GM18870 (cell line): Measurements from ENCODE around the gene ADAMTS14.
"Not testable (repeated sequence)": the region's sequence is repeated elsewhere in the genome, so short reads cannot be mapped to it uniquely, and the experiment has no call there.

Experiments used
- ATAC-seq: cut with Tn5 transposase; IDR thresholded peaks from one replicate; pipeline ENCODE4 v1.9.1; 2021; ENCODE audit warnings: moderate library complexity; ENCODE audit not compliant: unreplicated experiment

Gene ADAMTS14

DNA sequence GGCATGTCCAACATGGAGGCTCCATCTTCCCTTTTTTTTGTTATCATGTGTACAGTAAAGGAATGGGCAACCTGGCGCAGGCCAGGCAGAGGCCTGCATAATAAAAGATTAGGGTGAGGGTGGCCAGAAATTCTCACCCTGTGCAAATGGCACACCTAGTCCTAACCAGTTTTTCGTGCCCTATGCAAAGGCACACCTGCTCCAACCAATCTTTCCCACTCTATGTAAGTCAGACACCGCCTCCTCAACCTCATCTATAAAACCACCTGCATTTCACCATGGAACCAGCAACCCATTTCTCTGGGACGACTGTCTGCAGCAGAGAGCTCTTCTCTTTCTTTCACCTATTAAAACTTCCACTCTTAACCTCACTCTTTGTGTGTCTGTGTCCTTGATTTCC lies 96.8 kb downstream of the ADAMTS14 start:
- no peak for ATAC-seq

DNA sequence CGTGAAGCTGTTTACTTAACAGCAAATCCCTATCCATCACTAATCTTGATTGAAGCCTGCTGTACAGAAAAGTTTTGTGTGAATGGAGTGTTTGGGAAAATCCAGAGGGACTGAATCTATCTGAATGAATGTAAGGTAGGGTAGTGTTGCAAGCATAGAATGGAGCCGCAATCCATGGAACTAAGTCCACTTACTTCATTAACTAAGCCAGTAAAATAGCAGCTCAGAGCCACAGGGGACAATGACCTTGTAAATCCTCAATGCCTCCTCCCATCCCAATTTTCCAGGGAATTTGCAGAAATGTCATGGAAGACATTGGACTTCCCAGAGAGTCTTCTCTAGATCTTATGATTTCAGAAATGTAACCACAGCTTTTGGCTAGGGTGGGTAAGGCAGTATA lies 97.7 kb downstream of the ADAMTS14 start:
- ATAC-seq = no peak

DNA sequence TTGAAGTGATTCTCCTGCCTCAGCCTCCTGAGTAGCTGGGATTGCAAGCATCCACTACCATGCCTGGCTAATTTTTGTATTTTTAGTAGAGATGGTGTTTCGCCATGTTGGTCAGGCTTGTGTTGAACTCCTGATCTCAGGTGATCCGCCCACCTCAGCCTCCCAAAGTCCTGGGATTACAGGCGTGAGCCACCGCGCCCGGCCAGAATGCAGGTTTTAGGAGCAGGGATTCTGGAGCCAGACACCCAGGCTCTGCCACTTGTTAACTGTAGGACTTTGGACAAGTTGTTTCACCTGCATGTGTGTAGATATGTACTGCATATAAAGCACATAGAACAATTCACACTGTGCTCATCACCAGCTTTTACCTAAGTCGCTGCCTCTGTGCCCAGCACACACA lies 98.2 kb downstream of the ADAMTS14 start:
- not testable (repeated sequence) for ATAC-seq

DNA sequence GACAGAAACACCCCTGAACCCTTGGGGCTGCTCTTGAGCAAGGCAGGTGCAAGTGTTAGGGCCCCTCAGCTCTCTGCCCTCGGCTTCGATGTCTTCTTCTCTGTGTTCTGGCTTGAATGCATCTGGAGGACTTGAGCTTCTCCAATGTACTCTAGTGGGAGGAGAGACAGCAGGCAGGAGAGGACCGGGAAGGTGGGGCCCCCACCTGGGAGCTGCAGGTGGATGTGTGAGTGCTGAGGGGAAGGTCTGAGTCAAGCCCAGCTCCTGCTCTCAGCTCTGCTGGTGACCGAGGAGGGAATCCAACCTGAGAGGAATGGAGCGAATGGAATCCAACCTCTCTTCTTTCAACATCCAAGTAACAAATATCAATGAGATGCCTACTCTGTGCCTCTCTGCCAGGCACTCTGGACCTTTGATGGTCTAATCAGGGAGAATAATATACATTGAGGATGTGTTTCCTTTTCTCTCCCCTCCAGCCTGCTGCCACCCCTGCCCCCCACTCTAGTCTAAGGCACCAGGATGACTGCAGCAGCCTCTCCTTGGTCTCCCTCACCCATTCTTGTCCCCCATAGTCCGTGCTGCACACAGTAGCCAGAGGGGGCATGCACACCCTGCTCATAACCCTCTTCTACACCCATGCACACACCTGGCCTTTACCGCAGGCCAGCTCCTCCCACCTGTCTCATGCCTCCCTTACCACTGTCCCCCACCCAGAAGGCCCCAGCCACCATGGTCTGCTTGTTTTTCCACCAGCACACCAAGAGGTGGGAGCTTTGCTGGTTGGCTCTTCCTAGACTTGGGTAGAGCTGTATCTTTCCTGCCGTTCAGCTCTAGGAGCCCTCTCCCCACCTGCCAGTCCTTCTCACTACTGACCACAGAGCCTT lies 99.2 kb downstream of the ADAMTS14 start:
- no peak for ATAC-seq

DNA sequence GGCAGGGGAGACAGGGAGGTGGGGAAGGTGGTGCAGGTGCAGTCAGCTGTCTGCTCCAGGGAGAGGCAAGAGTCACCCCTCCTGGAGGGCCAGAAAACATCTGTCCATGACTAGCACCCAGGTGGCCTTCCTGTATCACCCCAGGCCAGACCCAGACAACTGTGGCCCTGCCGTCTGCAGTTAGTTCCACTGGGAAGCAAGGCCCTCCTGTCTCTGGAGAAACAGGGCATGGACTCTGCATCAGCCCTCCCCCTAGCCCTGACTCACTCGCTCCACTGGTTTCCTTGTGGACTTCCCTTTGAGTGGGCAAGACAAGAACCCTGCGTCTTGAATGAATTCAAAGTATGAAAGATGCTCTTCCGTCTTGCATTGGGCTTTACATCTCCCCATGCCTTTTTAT lies 100.3 kb downstream of the ADAMTS14 start:
- ATAC-seq = no peak

DNA sequence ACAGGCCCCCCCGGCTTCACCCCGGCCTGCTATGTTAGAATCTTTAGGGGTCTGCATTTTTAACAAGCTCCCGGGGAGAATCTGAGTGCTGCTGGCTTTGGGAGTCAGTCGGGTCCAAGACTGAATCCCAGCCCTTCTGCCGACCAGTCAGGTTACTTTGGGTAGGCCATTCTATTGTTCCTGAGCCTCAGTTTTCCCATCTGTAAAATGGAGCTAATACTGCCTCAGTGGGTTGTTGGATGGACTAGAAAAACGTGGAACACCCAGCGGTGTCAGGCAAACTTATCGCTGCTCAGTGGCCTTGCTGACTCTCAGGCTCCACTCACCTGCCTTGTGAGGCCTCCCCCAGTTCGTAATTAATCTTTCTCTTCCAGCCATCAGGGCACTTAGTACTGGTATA lies 101.2 kb downstream of the ADAMTS14 start:
- ATAC-seq = no peak

DNA sequence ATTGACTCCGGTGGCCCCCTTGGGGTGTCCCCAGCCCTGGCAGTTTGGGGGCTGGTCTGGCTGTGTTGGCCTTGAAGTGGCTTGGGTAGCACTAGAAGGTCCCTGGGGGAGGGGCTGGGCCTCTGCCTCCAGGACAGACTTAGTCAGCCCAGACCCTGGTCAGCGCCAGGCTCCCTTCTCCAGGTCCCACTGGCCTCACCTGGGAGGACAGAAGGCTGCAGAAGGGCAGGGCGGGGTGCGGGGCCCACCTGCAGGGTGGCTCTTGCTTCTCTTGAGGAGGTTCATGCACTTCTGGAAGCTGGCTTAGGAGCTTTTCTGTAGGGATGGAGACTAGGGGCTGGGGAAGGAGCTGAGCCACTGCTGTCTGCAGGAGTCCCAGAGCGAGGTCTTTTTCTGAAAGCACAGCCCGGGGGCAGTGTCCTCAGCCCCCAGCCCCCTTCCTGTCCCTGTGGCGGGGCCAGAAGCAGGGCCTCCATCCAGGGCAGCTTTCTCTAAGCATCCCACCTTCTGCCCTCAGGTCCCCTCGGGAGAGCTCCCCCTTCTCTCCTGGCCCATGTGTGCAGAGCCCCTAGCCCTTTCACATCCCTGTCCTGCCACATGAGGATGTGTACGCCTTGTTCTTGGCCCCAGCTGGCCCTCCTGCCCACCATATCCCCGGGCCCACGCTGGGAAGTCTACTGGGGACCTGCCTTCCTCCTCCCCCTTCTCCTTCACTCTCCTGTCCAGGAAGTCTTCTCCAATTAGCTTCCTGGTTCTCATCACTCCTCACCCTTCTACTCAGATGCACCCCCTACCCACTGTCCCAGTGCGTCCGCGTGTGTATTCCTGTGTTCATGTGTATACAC lies 101.9 kb downstream of the ADAMTS14 start:
- ATAC-seq = no peak

DNA sequence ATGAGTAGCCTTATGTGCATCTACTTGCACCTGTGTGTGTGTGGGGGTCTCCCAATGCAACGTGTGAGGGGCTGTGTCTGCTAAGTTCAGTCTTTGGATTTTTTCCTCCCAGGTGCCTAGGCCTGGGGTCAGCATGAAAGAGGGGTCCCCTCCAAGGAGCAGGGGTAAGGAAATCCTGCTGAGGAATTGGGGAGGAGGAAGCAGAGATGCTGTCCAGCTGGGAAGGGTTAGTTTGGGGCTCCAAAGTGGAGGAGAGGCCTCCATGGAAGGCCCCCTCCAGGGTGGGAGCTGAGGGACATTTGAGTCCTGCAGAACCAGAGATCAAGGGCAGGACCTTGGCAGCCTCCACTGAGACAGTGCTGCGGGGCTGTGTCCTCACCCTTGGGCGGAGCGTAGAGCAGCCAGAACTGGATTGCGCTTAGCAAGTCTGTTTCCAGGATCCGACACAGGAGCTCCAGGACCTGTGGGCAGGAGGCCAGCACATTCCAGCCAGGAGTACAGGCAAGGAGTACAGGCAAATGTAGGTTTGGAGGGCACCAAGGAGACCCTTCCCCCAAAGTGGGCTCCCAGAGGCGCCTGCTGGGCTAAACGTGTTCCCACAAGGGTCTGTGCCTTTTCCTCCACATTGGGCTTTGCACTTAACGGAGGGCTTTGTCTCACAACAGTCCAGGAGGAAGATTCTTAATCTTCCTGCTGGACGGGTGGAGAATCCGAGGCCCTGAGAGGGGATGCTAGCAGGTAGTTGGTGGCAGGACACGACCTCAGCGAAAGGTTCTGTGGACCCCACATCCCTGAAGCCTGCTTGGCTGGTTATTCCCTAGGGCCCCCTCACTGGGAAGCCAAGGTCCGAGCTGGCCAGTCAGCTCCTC lies 102.7 kb downstream of the ADAMTS14 start:
- ATAC-seq = no peak

DNA sequence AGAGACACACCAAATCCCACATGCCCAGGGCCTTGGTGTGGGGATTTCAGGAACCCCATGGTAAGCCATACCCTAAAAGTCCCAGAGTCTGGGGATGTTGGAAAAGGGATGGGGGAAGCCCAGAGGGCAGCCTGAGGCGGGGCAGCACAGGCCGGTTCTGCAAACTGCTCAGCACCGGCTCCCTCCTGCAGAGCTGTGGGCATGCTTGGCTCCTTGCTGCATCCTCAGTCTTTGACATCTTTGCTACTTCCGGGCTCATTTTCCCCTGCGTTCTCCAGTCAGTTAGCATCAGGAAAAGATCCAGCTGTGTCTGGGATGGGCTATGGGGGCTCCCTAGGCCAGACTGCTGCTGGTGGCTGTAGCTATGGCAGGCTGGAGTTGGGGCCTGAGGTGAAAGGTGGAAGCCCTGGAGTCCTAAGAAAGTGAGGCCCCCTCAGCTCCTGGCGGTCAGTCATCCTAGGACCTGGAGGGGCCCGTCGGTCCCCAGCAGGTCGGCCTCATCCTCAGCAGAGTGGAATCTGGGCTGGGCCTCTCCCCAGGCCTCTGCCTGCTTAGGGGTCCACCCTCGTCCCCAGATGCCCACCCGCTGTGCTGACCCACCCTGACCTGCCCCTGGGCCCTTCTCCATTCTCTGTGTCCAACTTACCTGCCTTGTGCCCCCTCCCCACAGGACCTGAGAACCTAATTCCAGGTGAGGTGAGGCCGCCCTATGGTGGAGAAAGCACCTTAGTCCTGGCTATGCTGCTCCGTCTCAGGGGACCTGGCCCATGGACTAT lies 103.6 kb downstream of the ADAMTS14 start:
- no peak for ATAC-seq

DNA sequence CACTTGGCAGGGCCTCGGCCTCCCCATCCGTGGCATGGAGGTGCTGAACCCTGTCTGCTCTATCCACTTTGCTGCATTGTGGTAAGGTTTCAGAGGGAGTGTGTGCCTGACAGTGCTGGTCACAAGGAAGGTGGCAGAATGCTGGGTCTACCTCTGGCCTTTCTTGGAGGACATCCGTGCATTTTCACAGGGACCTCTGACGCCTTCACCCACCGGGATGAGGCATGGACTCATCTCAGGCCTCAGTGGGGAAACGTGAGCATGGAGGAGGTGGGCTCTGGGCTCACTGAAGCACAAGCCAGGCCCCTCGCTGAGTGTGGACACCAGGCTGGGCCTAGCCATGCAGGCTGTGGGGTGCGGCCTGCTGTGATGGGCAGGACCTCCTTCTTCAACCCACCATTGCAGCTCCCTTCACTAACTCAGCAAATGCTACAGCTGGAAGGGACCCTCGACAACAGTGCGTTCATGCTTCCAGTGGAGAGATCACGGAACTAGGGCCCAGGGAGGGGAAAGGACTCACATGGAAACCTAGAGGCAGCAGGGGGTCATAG lies 104.2 kb downstream of the ADAMTS14 start:
- no peak for ATAC-seq

DNA sequence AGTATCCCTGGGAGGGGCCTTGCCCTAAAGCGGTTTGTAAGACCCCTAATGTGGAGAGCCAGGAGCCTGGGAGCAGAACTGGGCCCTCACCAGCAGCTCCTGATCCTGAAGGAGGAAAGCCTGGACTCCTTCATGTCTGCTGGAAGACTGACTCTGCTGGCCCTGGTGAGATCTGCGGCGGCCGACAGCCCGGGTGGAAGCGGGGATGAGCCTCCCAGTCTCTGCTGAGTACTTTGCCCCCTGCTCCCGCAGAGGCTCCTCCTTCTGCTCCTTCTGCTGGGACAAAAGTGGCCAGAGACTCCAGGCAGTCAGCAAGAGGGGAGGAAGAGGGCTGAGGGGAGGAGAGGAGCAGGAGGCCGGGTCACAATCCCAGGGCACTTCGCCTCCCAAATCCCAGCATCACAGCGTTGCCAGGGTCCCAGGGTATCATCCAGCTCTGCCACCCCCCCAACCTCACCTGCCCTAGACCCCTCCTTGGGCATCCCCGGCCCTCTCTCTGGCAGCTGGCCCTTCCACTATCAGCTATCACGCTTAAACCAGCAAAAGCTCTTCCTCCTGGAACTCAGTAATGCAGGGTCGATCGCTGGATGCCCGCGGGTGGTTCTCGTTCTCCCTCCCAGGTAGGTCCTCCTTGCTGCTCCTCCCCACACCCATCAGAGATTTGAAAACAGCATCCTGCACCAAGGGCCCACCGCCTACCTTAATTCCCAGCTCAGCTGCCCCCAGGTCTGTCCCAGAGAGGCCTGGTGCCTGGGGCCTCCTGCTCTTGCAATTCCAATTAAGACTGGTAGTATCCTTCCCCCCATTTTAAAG lies 105.0 kb downstream of the ADAMTS14 start:
- no peak for ATAC-seq

DNA sequence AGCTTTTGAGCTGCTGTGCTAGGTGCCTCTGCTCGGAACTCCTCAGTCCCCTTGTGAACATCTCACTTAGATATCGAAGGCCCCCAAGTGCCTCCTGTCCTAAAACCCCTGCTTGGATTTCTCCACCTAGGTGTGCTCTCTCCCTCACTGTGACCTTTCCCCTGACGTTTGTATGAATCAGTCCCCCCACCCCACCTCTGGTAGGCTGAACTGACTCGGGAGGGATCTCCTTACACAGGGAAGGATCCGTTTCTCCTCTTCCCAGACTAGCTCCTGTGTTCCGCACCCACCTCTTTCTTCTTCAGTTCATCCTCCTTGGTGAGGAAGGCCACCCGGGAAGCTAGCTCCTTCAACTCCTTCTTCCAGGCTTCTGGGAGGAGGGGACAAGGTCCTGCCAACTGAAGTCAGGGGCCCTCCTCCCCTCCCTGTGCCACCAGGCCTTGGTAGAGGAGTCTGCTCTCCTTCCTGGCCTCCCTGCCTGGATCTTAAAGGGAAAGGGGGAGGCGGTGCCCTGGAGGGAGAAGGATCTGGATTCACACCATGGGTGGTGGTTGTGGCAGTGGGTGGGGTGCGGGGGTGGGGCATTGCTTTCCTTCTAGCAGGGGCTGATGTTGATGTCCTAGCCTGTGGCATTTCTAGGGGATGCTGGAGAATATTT lies 106.1 kb downstream of the ADAMTS14 start:
- ATAC-seq = no peak

DNA sequence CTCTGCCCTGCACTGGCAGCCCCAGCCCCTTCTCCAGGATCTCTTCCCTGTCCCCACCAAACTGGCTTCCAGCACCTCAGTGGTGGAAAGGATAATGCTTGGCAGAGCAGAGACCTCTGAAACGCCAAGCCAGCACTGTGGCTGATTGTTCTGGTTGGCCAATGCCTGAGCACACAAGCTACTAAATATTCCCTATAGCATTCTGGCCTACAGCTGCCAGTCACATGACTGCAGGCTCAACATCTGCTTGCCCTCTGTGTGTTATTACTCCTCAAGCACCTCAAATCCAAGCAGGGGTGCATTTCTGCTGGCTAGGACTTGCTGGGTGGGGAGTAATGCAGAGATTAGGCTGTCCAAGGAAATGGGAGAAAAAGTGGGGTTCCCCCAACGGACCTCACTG lies 106.8 kb downstream of the ADAMTS14 start:
- no peak for ATAC-seq

DNA sequence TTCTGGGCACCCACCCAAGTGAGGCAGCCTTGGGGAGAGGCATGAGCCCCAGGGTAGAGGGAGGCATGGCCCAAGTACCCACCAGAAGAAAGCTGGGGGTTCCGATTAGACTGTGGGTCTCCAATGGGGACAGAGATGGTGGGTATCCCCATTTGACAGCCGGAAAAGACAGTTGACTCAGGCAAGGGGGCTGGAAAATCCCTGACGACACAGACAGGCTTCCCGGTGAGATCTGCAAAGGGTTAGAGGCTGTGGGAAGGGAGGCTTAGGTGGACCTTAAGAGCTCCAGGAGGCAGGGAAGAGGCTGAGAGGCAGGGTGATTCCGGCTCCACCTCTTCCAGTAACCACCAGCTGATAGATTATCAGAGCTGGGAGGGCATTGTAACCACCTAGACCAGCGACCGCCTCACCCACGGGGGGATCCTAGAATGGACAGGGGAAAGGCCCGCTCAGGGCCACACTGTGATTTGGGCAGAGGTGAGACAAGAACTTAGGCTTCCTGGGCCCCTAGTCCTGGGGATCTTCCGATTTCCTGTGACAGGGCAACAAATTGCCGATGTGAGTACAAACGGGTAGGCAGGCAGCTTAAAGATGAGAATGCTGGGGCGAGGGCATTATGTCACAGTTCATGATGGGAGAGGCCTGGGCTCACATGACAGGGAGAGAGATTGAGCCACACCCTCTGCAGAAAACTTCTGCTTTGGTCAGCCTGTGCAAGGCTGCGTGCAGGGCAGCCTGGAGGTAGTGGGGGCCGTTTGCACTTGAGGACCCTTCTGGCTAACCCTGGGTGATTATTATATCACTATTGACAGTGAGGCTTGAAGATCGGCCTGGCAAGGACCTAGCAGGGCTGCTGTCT lies 107.4 kb downstream of the ADAMTS14 start:
- ATAC-seq = no peak

DNA sequence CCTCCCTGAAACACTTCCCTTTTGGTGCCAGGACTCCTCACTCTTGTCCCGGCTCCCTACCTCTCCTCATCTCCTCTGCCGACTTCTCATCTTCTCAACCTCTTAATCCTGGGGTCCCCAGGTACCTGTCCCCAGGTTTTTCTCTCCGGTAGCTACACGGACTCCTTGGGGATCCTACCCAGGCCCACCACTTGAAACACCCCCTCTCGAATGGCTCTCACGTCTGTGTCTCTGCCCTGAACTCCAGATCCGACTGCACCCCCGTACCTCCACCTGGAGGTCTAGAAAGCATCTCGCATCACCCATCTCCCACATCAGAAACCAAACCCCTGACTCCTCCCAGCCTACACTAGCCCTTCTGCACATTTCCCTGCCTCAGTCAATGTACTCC lies 108.1 kb downstream of the ADAMTS14 start:
- ATAC-seq = no peak

DNA sequence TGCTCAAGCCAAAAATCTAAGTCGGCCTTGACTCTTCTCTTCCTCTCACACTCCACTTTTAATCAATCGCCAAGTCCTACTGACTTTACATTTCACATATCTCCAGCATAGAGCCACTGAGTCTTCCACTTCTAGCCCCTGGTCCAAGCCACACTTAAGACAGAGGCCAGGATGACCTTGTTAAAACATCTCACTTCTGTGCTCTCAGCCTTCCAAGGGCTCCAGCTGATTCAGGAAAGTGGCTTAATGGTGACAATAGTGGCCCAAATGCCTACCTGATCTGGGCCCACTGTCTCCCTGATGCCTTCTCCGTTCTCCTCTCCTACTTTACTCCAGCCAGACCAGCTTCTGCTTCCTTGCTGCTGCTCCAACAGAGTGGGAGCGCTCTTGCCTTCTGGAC lies 108.5 kb downstream of the ADAMTS14 start:
- ATAC-seq = no peak

DNA sequence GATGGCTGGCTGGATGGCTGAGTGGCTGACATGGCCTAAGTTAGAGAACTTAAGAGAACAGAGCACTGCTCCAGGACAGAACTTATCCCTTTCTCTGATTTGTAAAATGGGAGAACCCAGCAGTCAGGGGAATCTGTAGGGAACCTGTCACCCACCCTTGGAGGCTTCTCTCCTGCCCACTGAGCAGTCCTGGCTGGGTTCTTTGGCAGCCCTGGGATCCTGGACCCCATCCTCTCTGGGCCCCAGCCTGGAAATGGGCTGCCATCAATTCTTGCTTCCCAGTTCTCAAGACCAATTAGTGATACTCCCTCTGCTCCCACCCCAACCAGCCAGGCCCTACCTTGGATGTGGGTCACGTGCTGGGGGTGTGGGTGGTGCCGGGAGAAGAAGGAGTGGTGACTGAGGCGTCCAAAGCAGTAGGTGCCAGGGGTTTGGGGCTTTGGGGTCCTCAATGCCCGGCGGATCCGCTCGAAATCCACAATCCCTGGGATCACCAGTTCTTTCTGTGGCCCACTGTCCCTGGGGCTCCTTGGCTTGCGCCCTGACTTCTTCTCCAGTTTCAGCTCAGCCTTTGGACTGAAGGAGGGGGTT lies 109.2 kb downstream of the ADAMTS14 start:
- no peak for ATAC-seq
